Stimulated activated naive CD8-positive, alpha-beta T cell treated with anti-CD3 and anti-CD28 coated beads, Interleukin-15, Interleukin-2, amounts not matched to agents 100 ng/mL and 50 ng/mL, for 24 hours (primary cell): ENCODE results near the gene TBC1D5.
"Not testable (repeated sequence)": the region's sequence is repeated elsewhere in the genome, so short reads cannot be mapped to it uniquely, and the experiment has no call there.

Experiments
- H3K27ac Mint-ChIP-seq: one replicate; pipeline ENCODE4 v1.8.0; 2021; ENCODE audit warnings: mild to moderate bottlenecking, mixed read lengths
- H3K27me3 Mint-ChIP-seq: one replicate; pipeline ENCODE4 v1.8.0; 2021; ENCODE audit warnings: mixed read lengths
- H3K36me3 Mint-ChIP-seq: one replicate; pipeline ENCODE4 v1.8.0; 2021; ENCODE audit warnings: low read depth, mixed read lengths
- H3K4me1 Mint-ChIP-seq: one replicate; pipeline ENCODE4 v1.8.0; 2021; ENCODE audit warnings: low read depth, mixed read lengths
- H3K4me3 Mint-ChIP-seq: one replicate; pipeline ENCODE4 v1.8.0; 2021; ENCODE audit warnings: mild to moderate bottlenecking, mixed read lengths
- H3K9me3 Mint-ChIP-seq: one replicate; pipeline ENCODE4 v1.8.0; 2021; ENCODE audit warnings: mixed read lengths

Gene TBC1D5

GRCh38 chr3:17631609-17632008 is 110.8 kb downstream of the TBC1D5 start:
- no peak overlapping the region for H3K27ac Mint-ChIP-seq
- H3K27me3 Mint-ChIP-seq = no peaks in the 10 kb centered on the region
- peaks cover 34% of the 10 kb centered on the region for H3K4me1 Mint-ChIP-seq
- H3K4me3 Mint-ChIP-seq = no peak overlapping the region
- H3K9me3 Mint-ChIP-seq = no peaks in the 10 kb centered on the region
- peaks cover 4% of the 10 kb centered on the region for H3K36me3 Mint-ChIP-seq

GRCh38 chr3:17629400-17629799 is 113.0 kb downstream of the TBC1D5 start:
- Mint-ChIP-seq H3K9me3 (no peaks in the 10 kb centered on the region), H3K27me3 (no peaks in the 10 kb centered on the region), H3K4me1 (peaks cover 30% of the 10 kb centered on the region), H3K27ac (no peak overlapping the region), H3K36me3 (no peaks in the 10 kb centered on the region), H3K4me3 (no peak overlapping the region)

GRCh38 chr3:17626395-17626794 is 116.0 kb downstream of the TBC1D5 start:
- no peaks in the 10 kb centered on the region for H3K27me3 Mint-ChIP-seq
- H3K4me1 Mint-ChIP-seq = peaks cover 17% of the 10 kb centered on the region
- peaks cover 22% of the 10 kb centered on the region for H3K36me3 Mint-ChIP-seq
- no peak overlapping the region for H3K4me3 Mint-ChIP-seq
- H3K9me3 Mint-ChIP-seq = no peaks in the 10 kb centered on the region
- H3K27ac Mint-ChIP-seq = no peak overlapping the region

GRCh38 chr3:17625133-17625532 is 117.3 kb downstream of the TBC1D5 start:
- no peaks in the 10 kb centered on the region for H3K27me3 Mint-ChIP-seq
- peaks cover 30% of the 10 kb centered on the region for H3K36me3 Mint-ChIP-seq
- no peak overlapping the region for H3K4me3 Mint-ChIP-seq

GRCh38 chr3:17623464-17623863 is 119.0 kb downstream of the TBC1D5 start:
- Mint-ChIP-seq H3K36me3 (peaks cover 42% of the 10 kb centered on the region), H3K4me1 (peaks cover 12% of the 10 kb centered on the region), H3K4me3 (no peak overlapping the region), H3K9me3 (no peaks in the 10 kb centered on the region), H3K27ac (no peak overlapping the region), H3K27me3 (no peaks in the 10 kb centered on the region)

More at GRCh38 chr3:17625133-17625532, 117.3 kb downstream of the TBC1D5 start:
- H3K9me3 Mint-ChIP-seq = no peaks in the 10 kb centered on the region
- H3K27ac Mint-ChIP-seq = no peak overlapping the region
- peaks cover 12% of the 10 kb centered on the region for H3K4me1 Mint-ChIP-seq

- no peak overlapping the region for H3K4me3 Mint-ChIP-seq
- no peaks in the 10 kb centered on the region for H3K27me3 Mint-ChIP-seq
- no peaks in the 10 kb centered on the region for H3K4me1 Mint-ChIP-seq
- H3K27ac Mint-ChIP-seq = no peak overlapping the region
- peaks cover 61% of the 10 kb centered on the region for H3K36me3 Mint-ChIP-seq
- H3K9me3 Mint-ChIP-seq = peaks cover 11% of the 10 kb centered on the region
Measured at GRCh38 chr3:17619968-17620367, 122.5 kb downstream of the TBC1D5 start.

GRCh38 chr3:17613017-17613416 is 129.4 kb downstream of the TBC1D5 start:
- not testable (repeated sequence) for H3K27ac Mint-ChIP-seq, H3K4me1 Mint-ChIP-seq, H3K27me3 Mint-ChIP-seq, H3K4me3 Mint-ChIP-seq
- Mint-ChIP-seq H3K9me3 (peaks cover 11% of the 10 kb centered on the region), H3K36me3 (peaks cover 44% of the 10 kb centered on the region)

- Mint-ChIP-seq H3K9me3 (peaks cover 5% of the 10 kb centered on the region), H3K36me3 (peaks cover 30% of the 10 kb centered on the region), H3K27ac (no peak overlapping the region), H3K4me1 (peaks cover 7% of the 10 kb centered on the region), H3K27me3 (no peaks in the 10 kb centered on the region), H3K4me3 (no peak overlapping the region)
Measured at GRCh38 chr3:17607905-17608304, 134.5 kb downstream of the TBC1D5 start.

- Mint-ChIP-seq H3K27me3 (no peaks in the 10 kb centered on the region), H3K27ac (no peak overlapping the region), H3K9me3 (peaks cover 7% of the 10 kb centered on the region), H3K4me1 (peaks cover 7% of the 10 kb centered on the region), H3K4me3 (no peak overlapping the region), H3K36me3 (peaks cover 27% of the 10 kb centered on the region)
Measured at GRCh38 chr3:17605934-17606333, 136.5 kb downstream of the TBC1D5 start.

- no peaks in the 10 kb centered on the region for H3K27me3 Mint-ChIP-seq
- H3K4me3 Mint-ChIP-seq = no peak overlapping the region
- peaks cover 27% of the 10 kb centered on the region for H3K36me3 Mint-ChIP-seq
- peaks cover 7% of the 10 kb centered on the region for H3K4me1 Mint-ChIP-seq
- H3K27ac Mint-ChIP-seq = no peak overlapping the region
- peaks cover 7% of the 10 kb centered on the region for H3K9me3 Mint-ChIP-seq
Measured at GRCh38 chr3:17605032-17605431, 137.4 kb downstream of the TBC1D5 start.

GRCh38 chr3:17602126-17602525 is 140.3 kb downstream of the TBC1D5 start:
- Mint-ChIP-seq H3K9me3 (peaks cover 7% of the 10 kb centered on the region), H3K36me3 (peaks cover 19% of the 10 kb centered on the region), H3K4me3 (no peak overlapping the region), H3K27ac (no peak overlapping the region), H3K4me1 (peaks cover 7% of the 10 kb centered on the region), H3K27me3 (no peaks in the 10 kb centered on the region)

- no peaks in the 10 kb centered on the region for H3K4me1 Mint-ChIP-seq
- no peak overlapping the region for H3K4me3 Mint-ChIP-seq
- H3K36me3 Mint-ChIP-seq = peaks cover 56% of the 10 kb centered on the region
- H3K9me3 Mint-ChIP-seq = peaks cover 19% of the 10 kb centered on the region
- H3K27ac Mint-ChIP-seq = no peak overlapping the region
- no peaks in the 10 kb centered on the region for H3K27me3 Mint-ChIP-seq
Measured at GRCh38 chr3:17592956-17593355, 149.5 kb downstream of the TBC1D5 start.

- Mint-ChIP-seq H3K27me3 (no peaks in the 10 kb centered on the region), H3K36me3 (peaks cover 50% of the 10 kb centered on the region), H3K9me3 (peaks cover 19% of the 10 kb centered on the region), H3K4me1 (peaks cover 3% of the 10 kb centered on the region), H3K4me3 (no peak overlapping the region), H3K27ac (no peak overlapping the region)
Measured at GRCh38 chr3:17590465-17590864, 152.0 kb downstream of the TBC1D5 start.

GRCh38 chr3:17589888-17590287 is 152.5 kb downstream of the TBC1D5 start:
- H3K4me1 Mint-ChIP-seq = peaks cover 3% of the 10 kb centered on the region
- no peak overlapping the region for H3K4me3 Mint-ChIP-seq
- peaks cover 50% of the 10 kb centered on the region for H3K36me3 Mint-ChIP-seq
- H3K27me3 Mint-ChIP-seq = no peaks in the 10 kb centered on the region
- no peak overlapping the region for H3K27ac Mint-ChIP-seq
- peaks cover 19% of the 10 kb centered on the region for H3K9me3 Mint-ChIP-seq

GRCh38 chr3:17588422-17588821 is 154.0 kb downstream of the TBC1D5 start:
- Mint-ChIP-seq H3K4me3 (no peak overlapping the region), H3K36me3 (peaks cover 37% of the 10 kb centered on the region), H3K4me1 (peaks cover 3% of the 10 kb centered on the region), H3K27me3 (no peaks in the 10 kb centered on the region), H3K27ac (no peak overlapping the region), H3K9me3 (peaks cover 14% of the 10 kb centered on the region)
